Prostate gland (tissue), 2 donors: ENCODE measurements around the gene GPR171.

Experiments
- POLR2A ChIP-seq: fragments of 450-650 bp; IDR thresholded peaks from one replicate; pipeline ENCODE4 v1.6.1; 2016; ENCODE audit warnings: antibody characterized with exemption, mild to moderate bottlenecking
- TF ChIP-seq, protein P1 (sequence below), 4 experiments: fragments of 200-600 bp in 2 of 4; fragments of 450-650 bp in 2 of 4; sonication (generic) in 2 of 4; IDR thresholded peaks; 1 replicate in 3 of 4; 2 replicates in 1 of 4; pipeline ENCODE4 v1.5.1; 2016 to 2019; ENCODE audit warnings: antibody characterized with exemption in 4 of 4, mild to moderate bottlenecking in 2 of 4, moderate library complexity in 2 of 4

GRCh38 chr3:151228666-151229040, 25.6 kb upstream of the GPR171 start:
- no peak for TF ChIP-seq POLR2A
- TF ChIP-seq, protein P1, sequence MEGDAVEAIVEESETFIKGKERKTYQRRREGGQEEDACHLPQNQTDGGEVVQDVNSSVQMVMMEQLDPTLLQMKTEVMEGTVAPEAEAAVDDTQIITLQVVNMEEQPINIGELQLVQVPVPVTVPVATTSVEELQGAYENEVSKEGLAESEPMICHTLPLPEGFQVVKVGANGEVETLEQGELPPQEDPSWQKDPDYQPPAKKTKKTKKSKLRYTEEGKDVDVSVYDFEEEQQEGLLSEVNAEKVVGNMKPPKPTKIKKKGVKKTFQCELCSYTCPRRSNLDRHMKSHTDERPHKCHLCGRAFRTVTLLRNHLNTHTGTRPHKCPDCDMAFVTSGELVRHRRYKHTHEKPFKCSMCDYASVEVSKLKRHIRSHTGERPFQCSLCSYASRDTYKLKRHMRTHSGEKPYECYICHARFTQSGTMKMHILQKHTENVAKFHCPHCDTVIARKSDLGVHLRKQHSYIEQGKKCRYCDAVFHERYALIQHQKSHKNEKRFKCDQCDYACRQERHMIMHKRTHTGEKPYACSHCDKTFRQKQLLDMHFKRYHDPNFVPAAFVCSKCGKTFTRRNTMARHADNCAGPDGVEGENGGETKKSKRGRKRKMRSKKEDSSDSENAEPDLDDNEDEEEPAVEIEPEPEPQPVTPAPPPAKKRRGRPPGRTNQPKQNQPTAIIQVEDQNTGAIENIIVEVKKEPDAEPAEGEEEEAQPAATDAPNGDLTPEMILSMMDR (IDR thresholded peaks at IDR 0.05): no peak
